HFF-Myc (cell line): ENCODE data around the gene GLMP.

ENCODE experiments used
- DNase-seq: peaks from one replicate; pipeline ENCODE4 v3.0.0-alpha.2; 2011; ENCODE audit warnings: low read depth; ENCODE audit errors: extremely low read depth
- H3K4me3 ChIP-seq: replicated peaks from 2 replicates; pipeline ENCODE4 v1.5.1; 2011; ENCODE audit warnings: low read depth, mild to moderate bottlenecking, control low read depth, low read length
- CTCF ChIP-seq: IDR thresholded peaks from 2 replicates; pipeline ENCODE4 v1.5.1; 2012; ENCODE audit warnings: mild to moderate bottlenecking, low read depth, low read length, control low read depth; ENCODE audit errors: missing control alignments

Gene GLMP

GRCh38 chr1:156258859-156259258 is 36.6 kb downstream of the GLMP start:
- no peak for DNase-seq
- H3K4me3 ChIP-seq: no peak overlapping the region
- no peak for TF ChIP-seq CTCF

- no peak for TF ChIP-seq CTCF
- H3K4me3 ChIP-seq: no peak overlapping the region
These were observed 37.8 kb downstream of the GLMP start for GRCh38 chr1:156257711-156258110.

GRCh38 chr1:156253634-156254033 is 41.8 kb downstream of the GLMP start:
- H3K4me3 ChIP-seq: no peak overlapping the region
- no peak for TF ChIP-seq CTCF
- no peak for DNase-seq

More at GRCh38 chr1:156257711-156258110, 37.8 kb downstream of the GLMP start:
- DNase-seq: no peak

- no peak overlapping the region for H3K4me3 ChIP-seq
- no peak for DNase-seq
- no peak for TF ChIP-seq CTCF
These were observed 44.0 kb downstream of the GLMP start for GRCh38 chr1:156251527-156251926.

- no peak for TF ChIP-seq CTCF
- no peak for DNase-seq
- no peak overlapping the region for H3K4me3 ChIP-seq
These were observed 45.9 kb downstream of the GLMP start for GRCh38 chr1:156249593-156249992.

GRCh38 chr1:156248323-156248683 is 47.2 kb downstream of the GLMP start:
- H3K4me3 ChIP-seq: no peak overlapping the region
- no peak for TF ChIP-seq CTCF
- no peak for DNase-seq

- H3K4me3 ChIP-seq: no peak within 1 kb of the TSS
- TF ChIP-seq CTCF: no peak
- no peak for DNase-seq
These were observed 47.8 kb downstream of the GLMP start, which contains the start of gene PAQR6 for GRCh38 chr1:156247460-156248322. PAQR6 (minus strand) TSS chr1:156248056; CDS start chr1:156246731, 1,325 bp downstream.
